Pancreas (tissue), 10 donors: Measurements from ENCODE around the gene CRACR2A. TPM values are rescaled to one million over a fixed set of nuclear protein-coding genes. Genes with fewer than 3 reads are reported as not detected.

Source experiments
- ATAC-seq, 4 donors: fragments of 200-7000 bp; cut with Tn5 transposase; one replicate each; pipeline versions ENCODE4 v1.8.0 to v1.9.1; 2020; ENCODE audit warnings: mild to moderate bottlenecking in 4 of 4, moderate library complexity in 4 of 4
- DNase-seq, 6 donors: peaks; one replicate each; pipeline ENCODE4 v3.0.0-alpha.2; 2020
- FAIRE-seq: peaks from 2 replicates; lab custom pipeline; 2012; peaks lifted over from hg19 to GRCh38; lab: Jason Lieb, UNC
- H3K27ac ChIP-seq, 4 donors: fragments of 200-600 bp; sonication (generic); 1 replicate in 3 of 4; 2 replicates in 1 of 4; pipeline versions ENCODE4 v1.5.0 to v1.8.0; 2020
- H3K27me3 ChIP-seq, 4 donors: fragments of 200-600 bp; one replicate each; pipeline ENCODE4 v1.8.0; 2021
- H3K36me3 ChIP-seq, 3 donors: fragments of 200-600 bp; sonication (generic) in 1 of 3; one replicate each; pipeline versions ENCODE4 v1.5.0 to v1.8.0; 2020 to 2021
- H3K4me1 ChIP-seq, 3 donors: fragments of 200-600 bp; one replicate each; pipeline ENCODE4 v1.8.0; 2021
- H3K4me3 ChIP-seq, 4 donors: fragments of 200-600 bp; sonication (generic) in 2 of 4; one replicate each; pipeline versions ENCODE4 v1.5.0 to v1.8.0; 2020 to 2021
- H3K9me3 ChIP-seq, 4 donors: fragments of 200-600 bp; one replicate each; pipeline ENCODE4 v1.8.0; 2021
- CTCF ChIP-seq, 4 donors: fragments of 200-600 bp; sonication (generic) in 3 of 4; IDR thresholded peaks; one replicate each; pipeline versions ENCODE4 v1.5.0 to v1.8.0; 2021; ENCODE audit warnings: antibody characterized with exemption in 4 of 4
- WGBS, 2 donors: extraction: QIAGEN DNeasy Blood & Tissue Kit; methylation state at CpG; one replicate each; pipeline ENCODE4 v1.1.7; 2013; 5-methylcytosine and 5-hydroxymethylcytosine counted together
- intact Hi-C, 3 donors: fragments of 100-400 bp; cut with DNase I; formaldehyde crosslinking; loops; one replicate each; pipeline versions ENCODE4 v1.11.1 to v1.14.2; 2022
- polyA plus RNA-seq, 2 donors: library from polyadenylated mRNA; stranded (reverse); fragments of 200-250 nt; gene quantifications; one replicate each; pipeline ENCODE4 v1.2.3, GENCODE V29; 2013
- total RNA-seq, 6 donors: library from RNA; stranded (reverse); fragmentation: NEBNext Ultra II Directional in 4 of 6; extraction: Animal tissue kit (Norgen Biotek cat#: 25700) in 4 of 6; gene quantifications; one replicate each; pipeline versions ENCODE4 v1.2.1 to v1.2.4, GENCODE V29; 2021 to 2023
- donor health status: healthy with polysubstance abuse.
- donor health status: DM: no; HTN: no; CAD: no; lungs with moderate emphysema.
- donor health status: DM: no; HTN: no; CAD: no.
- donor health status: control.
- donor health status: control.
- donor health status: Bipolar disorder and iron deficiency.
- donor health status: DM: yes; HTN: yes; CAD: no.
- donor health status: DM: no; HTN: no; CAD: no.
- donor health status: DM: no; HTN: no; CAD: no.
- donor health status: DM: yes; HTN: yes; CAD: no.

CRACR2A gene
- total and polyA plus RNA-seq, 8 donors, result 1.5 to 10.3 (median 7.3) TPM

DNA sequence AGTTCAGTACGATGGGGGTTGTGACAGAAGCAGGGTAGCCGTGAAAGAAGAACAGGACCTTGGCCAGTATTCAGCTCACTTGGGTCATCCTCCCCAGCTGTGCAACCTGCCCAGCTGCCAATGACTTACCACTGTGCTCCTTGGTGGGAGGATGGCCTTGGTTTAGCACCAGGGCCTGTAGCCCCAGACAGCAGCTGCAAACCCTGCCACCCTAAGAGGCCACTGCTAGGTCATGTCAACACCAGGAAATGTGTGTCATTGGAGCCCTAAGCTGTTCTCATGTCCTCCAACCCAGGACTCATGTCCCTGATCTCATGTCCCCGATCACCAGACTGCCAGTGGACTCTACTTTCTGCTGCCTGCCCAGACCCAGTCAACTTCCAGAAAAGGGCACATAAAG is 3.0 kb upstream of the CRACR2A start:
- FAIRE-seq, result no peak
- H3K9me3 ChIP-seq, result no peaks in the 10 kb centered on the region

GRCh38 chr12:3753544-3754284 is 805 bp upstream of the CRACR2A start:
- no peak for TF ChIP-seq CTCF (IDR thresholded peaks at IDR 0.05)
- Histone ChIP-seq H3K27ac (peak overlapping the region in 3 of 4 donors; percentile 59 to 71 (median 68)), H3K36me3 (no peaks in the 10 kb centered on the region), H3K4me3 (peak overlapping the region in 3 of 4 donors; percentile 44 to 66 (median 63)), H3K4me1 (peaks cover 5 to 24% (median 22%) of the 10 kb centered on the region in 3 donors), H3K9me3 (no peaks in the 10 kb centered on the region), H3K27me3 (no peaks in the 10 kb centered on the region)
- DNase-seq (no peak), FAIRE-seq (no peak), ATAC-seq (peak in 3 of 4 donors; percentile 2 to 5 (median 4))
- 76 to 81% methylated on average over 9 of the region's 9 CpGs for WGBS, 2 donors
- intact Hi-C loops, result no loop called here

More for the DNA sequence above, 3.0 kb upstream of the CRACR2A start:
- WGBS, 2 donors, result 68 to 81% methylated on average over 3 of the region's 3 CpGs
- no peak for TF ChIP-seq CTCF (IDR thresholded peaks at IDR 0.05)
- DNase-seq (peak in 2 of 6 donors; percentile 36 to 51), ATAC-seq (peak in 1 of 4 donors; percentile 6)
- Histone ChIP-seq H3K27ac (peak overlapping the region in 2 of 4 donors; percentile 60 to 84), H3K36me3 (no peaks in the 10 kb centered on the region), H3K4me3 (no peak overlapping the region), H3K4me1 (peaks cover 5 to 24% (median 22%) of the 10 kb centered on the region in 3 donors), H3K27me3 (no peaks in the 10 kb centered on the region)
- intact Hi-C loops, result no loop called here

- Histone ChIP-seq H3K4me3 (peak overlapping the region; percentile 37 to 66 (median 54)), H3K36me3 (no peaks in the 10 kb centered on the region), H3K27ac (peak overlapping the region in 3 of 4 donors; percentile 59 to 71 (median 68)), H3K9me3 (no peaks in the 10 kb centered on the region), H3K4me1 (peaks cover 0 to 14% (median 12%) of the 10 kb centered on the region in 3 donors), H3K27me3 (no peaks in the 10 kb centered on the region)
- peak; percentile 33 to 61 (median 54) for ATAC-seq
- WGBS, 2 donors, result 37 to 50% methylated on average over 18 of the region's 18 CpGs
- no peak for TF ChIP-seq CTCF (IDR thresholded peaks at IDR 0.05)
- FAIRE-seq, result no peak
- intact Hi-C loops, result no loop called here
- DNase-seq, result peak in 5 of 6 donors; percentile 29 to 61 (median 33)
Measured at GRCh38 chr12:3752096-3752709, 706 bp downstream of the CRACR2A start.

GRCh38 chr12:3751151-3752095 is 1.5 kb downstream of the CRACR2A start:
- peak overlapping the region in 1 of 4 donors; percentile 5 for H3K27ac ChIP-seq
- WGBS, 2 donors, result 84 to 92% methylated on average over 15 of the region's 15 CpGs
- intact Hi-C loops, result no loop called here

More at GRCh38 chr12:3751151-3752095, 1.5 kb downstream of the CRACR2A start:
- no peak for ATAC-seq
- no peaks in the 10 kb centered on the region for H3K36me3 ChIP-seq
- H3K4me3 ChIP-seq, result peak overlapping the region in 1 of 4 donors; percentile 63
- no peaks in the 10 kb centered on the region for H3K27me3 ChIP-seq
- H3K9me3 ChIP-seq, result no peaks in the 10 kb centered on the region
- FAIRE-seq, result no peak
- peaks cover 0 to 7% (median 5%) of the 10 kb centered on the region in 3 donors for H3K4me1 ChIP-seq
- TF ChIP-seq CTCF (IDR thresholded peaks at IDR 0.05), result no peak
- no peak for DNase-seq
